Loucy (cell line): ENCODE measurements around the gene TRAF3IP1.

Experiments
- CTCF ChIP-seq: fragments of 200-600 bp; sonication (generic); conservative IDR thresholded peaks from 2 replicates; pipeline ENCODE4 v1.5.1; 2014; ENCODE audit warnings: mild to moderate bottlenecking, antibody characterized with exemption, low read length
- EZH2phosphoT487 ChIP-seq: fragments of 200-600 bp; IDR thresholded peaks from 2 replicates; pipeline ENCODE4 v1.6.1; 2018; ENCODE audit warnings: antibody characterized with exemption, mild to moderate bottlenecking, moderate library complexity, borderline replicate concordance

- no peak for TF ChIP-seq CTCF
- TF ChIP-seq EZH2phosphoT487: no peak
These were observed 120.4 kb downstream of the TRAF3IP1 start for GRCh38 chr2:238440767-238441166.
